ENCODE results near the gene PRRC1. TPM values are rescaled to one million over a fixed set of nuclear protein-coding genes. Genes with fewer than 3 reads are reported as not detected.

The PRRC1 gene
- total and polyA plus RNA-seq, 12 donors = 19.1 to 128 (median 47.8) TPM

DNA sequence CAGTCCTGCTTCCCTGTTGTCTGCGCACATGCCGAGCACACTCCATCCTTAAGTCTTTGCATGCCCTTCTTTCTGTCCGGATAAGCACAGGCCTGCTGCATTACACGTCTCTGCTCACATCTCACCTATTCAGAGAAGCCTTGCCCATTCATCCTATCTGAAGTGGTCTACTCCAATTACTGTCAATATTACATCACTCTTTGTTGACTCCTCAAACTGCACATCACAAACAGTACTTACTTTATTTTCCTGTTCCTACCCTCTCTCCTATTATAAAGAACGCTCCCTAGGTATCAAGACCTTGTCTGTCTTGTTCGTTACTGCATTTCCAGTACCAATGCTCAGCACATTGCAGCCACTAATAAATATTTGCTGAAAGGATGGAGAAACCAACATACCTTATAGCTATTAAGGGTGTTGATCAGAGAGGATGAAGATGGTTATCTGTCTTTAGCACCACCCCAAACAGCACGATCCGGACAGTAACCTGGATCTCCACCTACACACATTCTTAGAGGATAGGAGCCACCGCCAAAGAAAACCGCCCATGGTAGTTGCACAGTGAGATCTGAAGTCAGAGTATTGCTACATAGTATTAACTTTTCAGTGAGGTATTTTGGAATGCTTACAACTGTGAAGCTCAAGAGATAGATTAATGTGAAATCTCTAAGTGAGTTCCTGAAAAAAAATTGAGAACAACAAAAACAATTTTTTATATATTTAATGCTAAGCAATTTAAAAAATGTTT lies 1.6 kb upstream of the PRRC1 start:
- no peak overlapping the region for H3K27ac ChIP-seq
- H3K36me3 ChIP-seq (replicated peaks in 1 of 2) = no peaks in the 10 kb centered on the region
- no peaks in the 10 kb centered on the region for H3K9me3 ChIP-seq (replicated peaks in 1 of 3)
- TF ChIP-seq POLR2A (IDR thresholded peaks at IDR 0.05) = no peak
- TF ChIP-seq, protein P1, sequence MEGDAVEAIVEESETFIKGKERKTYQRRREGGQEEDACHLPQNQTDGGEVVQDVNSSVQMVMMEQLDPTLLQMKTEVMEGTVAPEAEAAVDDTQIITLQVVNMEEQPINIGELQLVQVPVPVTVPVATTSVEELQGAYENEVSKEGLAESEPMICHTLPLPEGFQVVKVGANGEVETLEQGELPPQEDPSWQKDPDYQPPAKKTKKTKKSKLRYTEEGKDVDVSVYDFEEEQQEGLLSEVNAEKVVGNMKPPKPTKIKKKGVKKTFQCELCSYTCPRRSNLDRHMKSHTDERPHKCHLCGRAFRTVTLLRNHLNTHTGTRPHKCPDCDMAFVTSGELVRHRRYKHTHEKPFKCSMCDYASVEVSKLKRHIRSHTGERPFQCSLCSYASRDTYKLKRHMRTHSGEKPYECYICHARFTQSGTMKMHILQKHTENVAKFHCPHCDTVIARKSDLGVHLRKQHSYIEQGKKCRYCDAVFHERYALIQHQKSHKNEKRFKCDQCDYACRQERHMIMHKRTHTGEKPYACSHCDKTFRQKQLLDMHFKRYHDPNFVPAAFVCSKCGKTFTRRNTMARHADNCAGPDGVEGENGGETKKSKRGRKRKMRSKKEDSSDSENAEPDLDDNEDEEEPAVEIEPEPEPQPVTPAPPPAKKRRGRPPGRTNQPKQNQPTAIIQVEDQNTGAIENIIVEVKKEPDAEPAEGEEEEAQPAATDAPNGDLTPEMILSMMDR (IDR thresholded peaks at IDR 0.05) = no peak
- H3K4me1 ChIP-seq (replicated peaks in 1 of 2) = peaks cover 0 to 27% of the 10 kb centered on the region in 2 donors
- intact Hi-C loops (cut with DNase I) = no loop called here
- 92 to 95% (median 94%) methylated on average over 10 of the region's 10 CpGs for WGBS, 4 donors
- H3K4me3 ChIP-seq = no peak overlapping the region
- H3K27me3 ChIP-seq = no peaks in the 10 kb centered on the region
- no peak for DNase-seq

- peak overlapping the region in 2 of 4 donors; percentile 18 to 97 for H3K4me3 ChIP-seq
- no peaks in the 10 kb centered on the region for H3K27me3 ChIP-seq
- H3K36me3 ChIP-seq (replicated peaks in 1 of 2) = no peaks in the 10 kb centered on the region
- H3K4me1 ChIP-seq (replicated peaks in 1 of 2) = peaks cover 0 to 27% of the 10 kb centered on the region in 2 donors
- no peak for TF ChIP-seq POLR2A (IDR thresholded peaks at IDR 0.05)
- TF ChIP-seq, protein P1 (IDR thresholded peaks at IDR 0.05) = no peak
- H3K27ac ChIP-seq = peak overlapping the region in 4 of 5 donors; percentile 18 to 93 (median 68)
- intact Hi-C loops (cut with DNase I) = no loop called here
- DNase-seq = peak in 5 of 7 donors; percentile 76 to 87 (median 83)
- 1 to 15% (median 6%) methylated on average over 3 to 9 of the region's 9 CpGs for WGBS, 4 donors
- peaks cover 0 to 5% (median 0%) of the 10 kb centered on the region in 3 donors for H3K9me3 ChIP-seq (replicated peaks in 1 of 3)
These were observed 345 bp upstream of the PRRC1 start for GRCh38 chr5:127517110-127517479.

- WGBS, 4 donors = 5 to 8% (median 6%) methylated on average over 10 of the region's 10 CpGs
- peaks cover 0 to 27% of the 10 kb centered on the region in 2 donors for H3K4me1 ChIP-seq (replicated peaks in 1 of 2)
- no peaks in the 10 kb centered on the region for H3K36me3 ChIP-seq (replicated peaks in 1 of 2)
- peaks cover 0 to 5% (median 0%) of the 10 kb centered on the region in 3 donors for H3K9me3 ChIP-seq (replicated peaks in 1 of 3)
- intact Hi-C loops (cut with DNase I) = no loop called here
- H3K4me3 ChIP-seq = peak overlapping the region; percentile 24 to 97 (median 78)
- no peak for DNase-seq
- H3K27me3 ChIP-seq = no peaks in the 10 kb centered on the region
- TF ChIP-seq, protein P1 (IDR thresholded peaks at IDR 0.05) = no peak
- no peak for TF ChIP-seq POLR2A (IDR thresholded peaks at IDR 0.05)
- H3K27ac ChIP-seq = peak overlapping the region in 4 of 5 donors; percentile 81 to 93 (median 86)
These were observed 830 bp downstream of the PRRC1 start for GRCh38 chr5:127518319-127518621.

DNA sequence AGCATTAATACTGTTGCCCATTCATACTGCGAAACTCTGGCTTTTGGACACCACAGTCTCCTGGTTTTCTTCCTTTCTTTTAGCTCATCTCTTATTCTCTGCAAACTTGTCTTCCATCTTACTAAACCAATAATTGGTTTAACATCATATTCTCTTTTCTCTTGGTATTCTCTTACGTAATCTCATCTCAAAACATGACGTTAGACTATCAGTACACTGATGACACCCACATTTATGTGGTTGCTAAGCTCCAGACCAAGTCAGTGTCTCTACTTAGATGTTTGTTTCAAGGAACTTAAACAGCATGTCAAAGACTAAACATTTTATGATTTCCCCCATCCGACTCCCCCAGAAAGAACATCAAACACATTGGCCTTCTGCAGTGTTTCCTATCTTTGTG lies 2.1 kb downstream of the PRRC1 start:
- intact Hi-C loops (cut with DNase I) = no loop called here
- peaks cover 0 to 11% of the 10 kb centered on the region in 2 donors for H3K36me3 ChIP-seq (replicated peaks in 1 of 2)
- H3K27ac ChIP-seq = no peak overlapping the region
- no peak for DNase-seq
- H3K4me1 ChIP-seq (replicated peaks in 1 of 2) = peaks cover 0 to 27% of the 10 kb centered on the region in 2 donors
- H3K9me3 ChIP-seq (replicated peaks in 1 of 3) = peaks cover 0 to 5% (median 0%) of the 10 kb centered on the region in 3 donors
- H3K27me3 ChIP-seq = no peaks in the 10 kb centered on the region
- no peak overlapping the region for H3K4me3 ChIP-seq
- WGBS, 4 donors = 77 to 91% (median 82%) methylated on average over 4 of the region's 4 CpGs
- TF ChIP-seq POLR2A (IDR thresholded peaks at IDR 0.05) = no peak
- TF ChIP-seq, protein P1 (IDR thresholded peaks at IDR 0.05) = no peak

All from adrenal gland (tissue), 12 donors.